ENCODE results near the gene JKAMP.
"Not testable (repeated sequence)": the region's sequence is repeated elsewhere in the genome, so short reads cannot be mapped to it uniquely, and the experiment has no call there.

JKAMP gene

GRCh38 chr14:59483819-59484638 is at the start of gene JKAMP, which contains the start of gene L3HYPDH:
Gene JKAMP, plus strand, starts transcription at chr14:59484517. Its CDS starts 73 bp downstream, at chr14:59484590.
Gene L3HYPDH, minus strand, starts transcription at chr14:59484408. Its CDS starts 92 bp downstream, at chr14:59484316.
- H3K4me1 Mint-ChIP-seq (ENCODE audit: low read depth) = peaks cover 49% of the 10 kb centered on the region
- peak within 1 kb of the TSS; percentile 91 for H3K27ac Mint-ChIP-seq
- H3K36me3 Mint-ChIP-seq (ENCODE audit: low read depth) = peaks cover 10% of the 10 kb centered on the region

DNA sequence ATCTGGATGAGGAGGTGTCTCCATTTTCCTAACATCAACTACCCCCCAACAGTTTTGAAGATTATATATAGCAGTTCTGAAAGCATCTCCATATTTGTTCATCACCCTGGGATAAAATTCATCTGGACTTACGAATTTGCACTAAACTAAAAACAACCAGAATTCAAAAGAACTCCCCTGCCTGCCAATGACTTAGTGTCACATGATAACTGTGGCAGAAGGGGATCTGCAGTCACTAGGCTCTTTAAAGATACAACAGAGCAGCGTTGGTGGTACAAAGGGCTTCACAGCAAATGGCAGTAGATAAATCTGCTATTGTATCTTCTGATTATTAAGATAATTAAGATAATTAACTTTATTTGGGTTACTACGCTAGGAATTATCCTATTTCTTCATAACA is 49.2 kb upstream of the JKAMP start:
- no peaks in the 10 kb centered on the region for H3K4me1 Mint-ChIP-seq (ENCODE audit: low read depth)
- no peak overlapping the region for H3K27ac Mint-ChIP-seq
- H3K4me3 Mint-ChIP-seq = no peak overlapping the region
- no peaks in the 10 kb centered on the region for H3K9me3 Mint-ChIP-seq
- no peaks in the 10 kb centered on the region for H3K27me3 Mint-ChIP-seq (ENCODE audit: low read depth)
- H3K36me3 Mint-ChIP-seq (ENCODE audit: low read depth) = no peaks in the 10 kb centered on the region

More at GRCh38 chr14:59483819-59484638, at the start of gene JKAMP, which contains the start of gene L3HYPDH:
- no peaks in the 10 kb centered on the region for H3K9me3 Mint-ChIP-seq
- no peaks in the 10 kb centered on the region for H3K27me3 Mint-ChIP-seq (ENCODE audit: low read depth)
- peak within 1 kb of the TSS; percentile 92 for H3K4me3 Mint-ChIP-seq

GRCh38 chr14:59435987-59436386 is 48.3 kb upstream of the JKAMP start:
- no peaks in the 10 kb centered on the region for H3K4me1 Mint-ChIP-seq (ENCODE audit: low read depth)
- no peaks in the 10 kb centered on the region for H3K36me3 Mint-ChIP-seq (ENCODE audit: low read depth)
- H3K9me3 Mint-ChIP-seq = no peaks in the 10 kb centered on the region
- no peak overlapping the region for H3K4me3 Mint-ChIP-seq
- H3K27ac Mint-ChIP-seq = no peak overlapping the region
- no peaks in the 10 kb centered on the region for H3K27me3 Mint-ChIP-seq (ENCODE audit: low read depth)

DNA sequence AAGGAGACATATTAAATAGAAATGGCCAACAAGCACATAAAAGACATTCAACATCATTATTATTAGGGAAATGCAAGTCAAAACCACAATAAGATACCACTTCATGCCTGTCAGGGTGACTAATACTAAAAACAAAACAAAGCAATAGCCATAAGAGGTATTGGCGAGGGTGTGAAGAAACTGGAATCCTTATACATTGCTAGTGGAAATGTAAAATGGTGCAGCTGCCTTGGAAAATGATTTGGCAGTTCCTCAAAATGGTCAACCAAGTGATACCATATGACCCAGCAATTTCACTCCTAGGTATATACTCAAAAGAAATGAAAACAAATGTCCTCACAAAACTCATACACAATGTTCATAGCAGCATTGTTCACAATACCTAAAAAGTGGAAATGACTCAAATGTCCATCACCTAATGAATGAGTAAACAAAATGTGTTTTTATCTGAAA is 46.1 kb upstream of the JKAMP start:
- Mint-ChIP-seq H3K27me3 (ENCODE audit: low read depth) (peaks cover 8% of the 10 kb centered on the region), H3K9me3 (no peaks in the 10 kb centered on the region), H3K4me3 (no peak overlapping the region), H3K4me1 (ENCODE audit: low read depth) (no peaks in the 10 kb centered on the region), H3K27ac (no peak overlapping the region), H3K36me3 (ENCODE audit: low read depth) (no peaks in the 10 kb centered on the region)

- H3K4me1 Mint-ChIP-seq (ENCODE audit: low read depth) = no peaks in the 10 kb centered on the region
Observed at GRCh38 chr14:59439256-59439965, 44.9 kb upstream of the JKAMP start.

DNA sequence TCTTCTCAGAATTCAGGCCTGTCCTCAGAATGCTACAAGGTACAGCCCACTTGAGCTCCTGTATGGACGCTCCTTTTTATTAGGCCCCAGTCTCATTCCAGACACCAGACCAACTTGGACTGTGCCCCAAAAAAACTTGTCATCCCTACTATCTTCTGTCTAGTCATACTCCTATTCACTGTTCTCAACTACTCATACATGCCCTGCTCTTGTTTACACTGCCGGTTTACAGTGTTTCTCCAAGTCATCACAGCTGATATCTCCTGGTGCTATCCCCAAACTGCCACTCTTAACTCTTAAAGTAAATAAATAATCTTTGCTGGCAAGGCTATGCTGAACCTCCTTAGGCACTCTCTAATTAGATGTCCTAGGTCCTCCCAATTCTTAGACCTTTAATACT is 35.6 kb upstream of the JKAMP start:
- not testable (repeated sequence) for H3K36me3 Mint-ChIP-seq (ENCODE audit: low read depth); H3K27ac Mint-ChIP-seq; H3K4me1 Mint-ChIP-seq (ENCODE audit: low read depth); H3K4me3 Mint-ChIP-seq; H3K9me3 Mint-ChIP-seq; H3K27me3 Mint-ChIP-seq (ENCODE audit: low read depth)

More at GRCh38 chr14:59439256-59439965, 44.9 kb upstream of the JKAMP start:
- Mint-ChIP-seq H3K27me3 (ENCODE audit: low read depth) (peaks cover 8% of the 10 kb centered on the region), H3K9me3 (no peaks in the 10 kb centered on the region), H3K27ac (no peak overlapping the region), H3K36me3 (ENCODE audit: low read depth) (no peaks in the 10 kb centered on the region), H3K4me3 (no peak overlapping the region)

- H3K36me3 Mint-ChIP-seq (ENCODE audit: low read depth) = peaks cover 1% of the 10 kb centered on the region
- no peak overlapping the region for H3K4me3 Mint-ChIP-seq
- H3K27ac Mint-ChIP-seq = no peak overlapping the region
- no peaks in the 10 kb centered on the region for H3K4me1 Mint-ChIP-seq (ENCODE audit: low read depth)
- H3K9me3 Mint-ChIP-seq = no peaks in the 10 kb centered on the region
- no peaks in the 10 kb centered on the region for H3K27me3 Mint-ChIP-seq (ENCODE audit: low read depth)
Observed at GRCh38 chr14:59450716-59451115, 33.6 kb upstream of the JKAMP start.

DNA sequence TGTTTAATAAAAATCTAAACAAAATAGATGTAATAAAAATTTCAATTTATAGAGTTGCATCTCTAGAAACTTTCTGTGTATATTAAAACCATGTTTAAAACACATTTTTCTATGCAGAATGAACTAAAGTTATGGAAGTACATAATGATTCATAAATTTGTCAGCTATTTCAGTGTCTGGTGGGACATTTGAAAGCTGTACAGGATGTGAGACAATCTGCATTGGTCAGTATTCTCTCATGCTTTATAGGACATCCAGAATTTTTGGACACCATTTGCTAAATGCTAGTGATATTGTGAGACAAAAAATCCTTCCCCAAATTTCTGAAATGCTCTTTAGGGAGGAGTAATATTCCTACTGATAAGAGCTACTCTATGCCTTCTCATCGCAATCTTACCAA is 32.5 kb upstream of the JKAMP start:
- no peaks in the 10 kb centered on the region for H3K27me3 Mint-ChIP-seq (ENCODE audit: low read depth)
- peaks cover 5% of the 10 kb centered on the region for H3K36me3 Mint-ChIP-seq (ENCODE audit: low read depth)
- no peak overlapping the region for H3K4me3 Mint-ChIP-seq
- no peaks in the 10 kb centered on the region for H3K9me3 Mint-ChIP-seq
- H3K4me1 Mint-ChIP-seq (ENCODE audit: low read depth) = no peaks in the 10 kb centered on the region
- H3K27ac Mint-ChIP-seq = no peak overlapping the region

GRCh38 chr14:59454139-59454538 is 30.2 kb upstream of the JKAMP start:
- Mint-ChIP-seq H3K9me3 (no peaks in the 10 kb centered on the region), H3K27me3 (ENCODE audit: low read depth) (peaks cover under 1% of the 10 kb centered on the region), H3K36me3 (ENCODE audit: low read depth) (peaks cover 9% of the 10 kb centered on the region), H3K4me1 (ENCODE audit: low read depth) (no peaks in the 10 kb centered on the region), H3K4me3 (no peak overlapping the region), H3K27ac (no peak overlapping the region)

GRCh38 chr14:59455411-59455810 is 28.9 kb upstream of the JKAMP start:
- peaks cover 9% of the 10 kb centered on the region for H3K36me3 Mint-ChIP-seq (ENCODE audit: low read depth)
- H3K27me3 Mint-ChIP-seq (ENCODE audit: low read depth) = peaks cover 10% of the 10 kb centered on the region
- H3K9me3 Mint-ChIP-seq = no peaks in the 10 kb centered on the region
- H3K27ac Mint-ChIP-seq = no peak overlapping the region
- no peak overlapping the region for H3K4me3 Mint-ChIP-seq
- H3K4me1 Mint-ChIP-seq (ENCODE audit: low read depth) = no peaks in the 10 kb centered on the region

- Mint-ChIP-seq H3K27ac (no peak overlapping the region), H3K4me1 (ENCODE audit: low read depth) (peaks cover 2% of the 10 kb centered on the region), H3K4me3 (no peak overlapping the region), H3K27me3 (ENCODE audit: low read depth) (peaks cover 18% of the 10 kb centered on the region), H3K36me3 (ENCODE audit: low read depth) (peaks cover 9% of the 10 kb centered on the region), H3K9me3 (no peaks in the 10 kb centered on the region)
Observed at GRCh38 chr14:59458486-59458885, 25.8 kb upstream of the JKAMP start.

GRCh38 chr14:59460378-59460777 is 23.9 kb upstream of the JKAMP start:
- peaks cover 18% of the 10 kb centered on the region for H3K27me3 Mint-ChIP-seq (ENCODE audit: low read depth)
- peaks cover 9% of the 10 kb centered on the region for H3K36me3 Mint-ChIP-seq (ENCODE audit: low read depth)
- H3K9me3 Mint-ChIP-seq = no peaks in the 10 kb centered on the region
- H3K4me3 Mint-ChIP-seq = no peak overlapping the region
- peaks cover 3% of the 10 kb centered on the region for H3K4me1 Mint-ChIP-seq (ENCODE audit: low read depth)
- H3K27ac Mint-ChIP-seq = no peak overlapping the region

- no peaks in the 10 kb centered on the region for H3K9me3 Mint-ChIP-seq
- H3K4me1 Mint-ChIP-seq (ENCODE audit: low read depth) = peaks cover 3% of the 10 kb centered on the region
Observed at GRCh38 chr14:59461891-59462290, 22.4 kb upstream of the JKAMP start.

GRCh38 chr14:59463787-59464485 is 20.4 kb upstream of the JKAMP start:
- H3K27me3 Mint-ChIP-seq (ENCODE audit: low read depth) = peaks cover 26% of the 10 kb centered on the region
- peaks cover 3% of the 10 kb centered on the region for H3K4me1 Mint-ChIP-seq (ENCODE audit: low read depth)
- no peaks in the 10 kb centered on the region for H3K36me3 Mint-ChIP-seq (ENCODE audit: low read depth)
- H3K27ac Mint-ChIP-seq = no peak overlapping the region
- H3K9me3 Mint-ChIP-seq = no peaks in the 10 kb centered on the region
- peak overlapping the region; percentile 85 for H3K4me3 Mint-ChIP-seq

More at GRCh38 chr14:59461891-59462290, 22.4 kb upstream of the JKAMP start:
- Mint-ChIP-seq H3K4me3 (no peak overlapping the region), H3K27me3 (ENCODE audit: low read depth) (peaks cover 26% of the 10 kb centered on the region), H3K27ac (no peak overlapping the region), H3K36me3 (ENCODE audit: low read depth) (peaks cover 3% of the 10 kb centered on the region)
